Pulmonary artery endothelial cell (primary cell): ENCODE data around the gene ZDHHC12. TPM values are rescaled to one million over a fixed set of nuclear protein-coding genes. Genes with fewer than 3 reads are reported as not detected.

ENCODE experiments used
- DNase-seq: peaks from one replicate; pipeline ENCODE4 v3.0.0-alpha.2; 2011; ENCODE audit warnings: low read depth, low spot score
- total RNA-seq: library from RNA; depleted of rRNA; stranded (reverse); fragments of >200 nt; gene quantifications from 2 replicates; pipeline ENCODE4 v1.2.3, GENCODE V29; 2014

The ZDHHC12 gene
- total RNA-seq = 34.8 and 35.6 TPM in 2 replicates

- peak; percentile 77 for DNase-seq
Measured at GRCh38 chr9:128723866-128724743, at the start of gene ZDHHC12. TSS of gene ZDHHC12 (minus strand) at chr9:128724127. CDS start at chr9:128724093, 34 bp downstream.

- no peak for DNase-seq
Measured at GRCh38 chr9:128773049-128773448, 49.1 kb upstream of the ZDHHC12 start.

DNA sequence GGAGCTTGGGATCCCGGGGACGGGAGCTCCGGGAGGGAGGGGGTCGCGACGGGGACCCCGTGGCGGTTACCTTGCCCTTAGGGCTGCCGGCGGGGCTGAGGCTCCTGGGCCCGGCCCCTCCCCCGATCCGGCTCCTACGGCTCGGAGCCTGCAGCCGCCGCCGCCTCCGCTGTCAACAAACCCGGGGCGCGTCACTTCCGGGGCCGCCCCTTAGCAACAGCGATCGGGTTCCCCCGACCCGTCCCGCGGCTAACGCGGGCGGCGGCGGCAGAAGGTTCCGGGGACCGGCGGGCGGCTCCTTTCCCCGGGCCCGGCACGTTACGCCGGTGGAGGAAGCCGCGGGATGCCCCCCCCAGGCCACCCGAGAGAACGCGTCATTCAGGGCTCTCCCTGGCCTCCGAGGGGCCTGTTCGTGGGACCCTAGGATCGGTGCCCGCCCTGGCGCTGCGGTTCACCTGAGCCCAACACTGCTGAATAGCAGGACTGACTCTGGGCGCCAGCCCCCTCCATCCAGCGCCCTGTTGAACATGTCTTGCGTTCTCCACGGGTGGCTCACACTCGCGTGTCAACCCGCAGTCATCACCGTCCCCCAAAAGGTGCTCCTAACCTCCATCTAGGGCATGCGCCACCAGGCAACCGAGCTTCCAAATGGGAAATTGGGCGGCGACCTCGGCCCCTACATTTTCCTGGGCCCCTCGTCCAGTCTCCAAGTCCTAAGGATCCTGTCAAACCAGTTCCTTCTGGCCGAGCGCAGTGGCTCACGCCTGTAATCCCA lies 48.0 kb upstream of the ZDHHC12 start, which contains the start of gene ZER1:
Gene ZER1 (minus strand): TSS at position 183 of the 775 bp plus-strand sequence. CDS start 16,362 bp downstream, outside the sequence.
- DNase-seq = peak; percentile 60

- no peak for DNase-seq
Measured at GRCh38 chr9:128771094-128771721, 47.3 kb upstream of the ZDHHC12 start.

DNA sequence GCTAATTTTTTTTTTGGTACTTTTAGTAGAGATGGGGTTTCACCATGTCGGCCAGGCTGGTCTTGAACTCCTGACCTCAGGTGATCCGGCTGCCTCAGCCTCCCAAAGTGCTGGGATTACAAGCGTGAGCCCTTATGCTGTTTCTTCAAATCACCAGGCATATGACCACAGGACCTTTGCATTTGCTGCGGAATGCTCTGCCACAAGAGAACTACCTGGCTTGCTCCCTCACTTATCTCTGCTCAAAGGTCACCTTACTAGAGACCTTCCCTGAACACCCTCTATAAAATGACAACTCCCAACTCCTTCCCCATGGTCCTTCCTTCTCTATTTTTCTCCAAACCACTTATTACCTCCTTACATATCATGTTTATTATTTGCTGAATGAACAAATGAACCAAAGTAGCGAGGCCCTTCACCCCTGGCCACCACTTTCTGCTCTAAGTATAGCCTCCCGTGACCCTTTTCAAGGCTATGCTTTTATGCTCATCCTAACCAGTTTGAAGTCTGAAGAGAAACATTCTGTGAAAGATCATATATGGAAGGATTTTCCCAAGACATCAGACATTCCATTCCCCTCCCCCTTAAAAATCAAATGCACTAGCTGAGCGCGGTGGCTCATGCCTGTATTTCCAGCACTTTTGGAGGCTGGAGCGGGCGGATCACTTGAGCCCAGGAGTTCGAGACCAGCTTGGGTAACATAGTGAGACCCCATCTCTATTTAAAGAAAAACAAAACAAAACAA lies 46.5 kb upstream of the ZDHHC12 start:
- DNase-seq = no peak

GRCh38 chr9:128768606-128769005 lies 44.7 kb upstream of the ZDHHC12 start:
- DNase-seq = no peak

DNA sequence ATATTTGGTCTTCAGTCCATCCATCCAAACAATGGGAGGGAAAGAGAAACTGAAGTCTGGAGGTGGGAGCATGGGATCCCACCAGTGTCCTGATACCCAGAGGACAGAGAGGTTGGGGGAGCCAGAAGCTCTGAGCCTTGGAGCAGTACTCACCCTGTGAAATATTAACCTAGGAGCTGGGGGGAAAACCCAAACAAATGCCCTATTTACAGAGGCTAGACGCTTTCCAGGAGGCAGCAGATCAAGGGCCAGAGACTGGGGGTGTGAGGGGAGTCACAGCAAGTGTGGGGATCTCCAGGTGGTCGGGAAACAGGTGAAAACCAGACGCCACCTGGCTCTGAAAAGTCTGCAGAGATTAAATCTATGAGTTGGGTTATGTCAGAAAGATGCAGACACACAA lies 41.6 kb upstream of the ZDHHC12 start:
- DNase-seq = no peak

GRCh38 chr9:128764361-128764760 lies 40.4 kb upstream of the ZDHHC12 start:
- DNase-seq = no peak

DNA sequence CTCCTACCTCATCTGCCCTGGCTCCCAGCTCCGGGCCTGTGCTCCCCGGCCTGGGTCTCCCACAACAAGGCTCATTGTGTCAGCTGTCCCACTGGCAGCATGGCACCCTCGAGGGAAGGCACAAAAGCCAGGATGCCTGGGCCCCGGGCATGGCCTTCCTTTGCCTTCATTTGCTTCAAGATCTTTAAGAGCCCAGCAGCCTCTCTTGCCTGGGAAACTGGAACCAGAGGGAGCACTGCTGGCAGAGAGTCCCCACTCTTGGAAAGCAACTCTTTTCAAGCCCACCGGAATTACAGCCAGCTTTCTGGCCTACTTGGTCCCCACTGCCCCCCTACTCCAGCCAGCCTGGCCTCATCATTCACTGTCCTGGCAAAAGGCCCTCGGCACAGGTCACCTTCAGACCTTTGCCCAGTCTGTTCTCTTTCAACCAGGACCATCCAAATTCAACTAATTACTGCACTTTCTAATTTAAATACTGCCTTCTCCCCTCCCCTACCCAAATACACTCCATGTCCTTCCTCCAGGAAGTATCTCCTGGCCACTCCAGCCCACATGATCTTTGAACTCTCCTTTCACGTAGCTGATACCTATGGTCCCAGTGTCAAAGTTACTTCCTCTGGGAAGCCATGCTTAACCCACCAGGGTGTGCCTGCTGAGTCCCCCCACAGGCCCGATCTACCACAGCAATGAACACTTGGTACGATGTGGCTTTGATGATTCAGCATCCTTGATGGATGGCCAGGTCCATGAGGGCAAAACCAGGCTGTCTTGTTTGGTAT lies 38.9 kb upstream of the ZDHHC12 start:
- no peak for DNase-seq

GRCh38 chr9:128757602-128758001 lies 33.7 kb upstream of the ZDHHC12 start:
- DNase-seq = no peak

DNA sequence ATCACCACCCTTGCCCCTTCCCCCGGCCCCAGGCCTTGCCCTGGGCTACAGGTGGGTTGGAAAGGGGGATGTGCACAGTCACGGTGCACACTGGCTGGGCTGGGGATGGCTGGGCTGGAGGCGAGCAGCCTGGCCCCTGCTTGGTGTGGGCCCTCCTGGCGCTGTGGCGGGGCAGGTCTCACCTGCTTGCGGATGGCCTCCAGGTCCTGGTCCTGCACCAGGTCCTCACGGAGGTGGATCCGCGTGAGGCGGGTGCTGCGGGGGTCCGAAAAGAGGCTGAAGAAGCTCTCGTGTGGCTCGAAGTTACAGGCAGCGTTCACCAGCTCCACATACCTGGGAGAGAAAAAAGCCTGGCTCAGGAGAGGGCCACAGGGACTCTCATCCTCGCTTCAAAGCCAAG lies 29.7 kb upstream of the ZDHHC12 start:
- DNase-seq = no peak

GRCh38 chr9:128750926-128751595 lies 27.1 kb upstream of the ZDHHC12 start:
- no peak for DNase-seq

DNA sequence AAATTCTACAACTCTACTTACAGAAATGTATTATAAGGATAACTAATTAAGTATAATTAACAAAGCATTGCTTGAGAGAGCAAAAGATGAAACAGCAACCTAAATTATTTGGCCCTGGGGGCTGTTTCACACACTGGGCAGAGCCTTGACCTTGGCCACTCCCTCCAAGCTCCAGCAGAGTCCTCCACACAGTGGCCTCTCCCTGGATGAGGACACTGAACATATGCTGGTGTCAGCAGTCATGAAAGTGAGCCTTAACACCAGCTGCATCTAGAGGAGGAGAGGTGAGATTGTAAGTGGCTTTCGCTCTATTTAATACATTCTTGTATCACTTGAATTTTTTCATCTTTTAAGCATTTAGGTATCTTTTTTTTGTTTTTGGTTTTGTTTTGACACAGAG lies 23.3 kb upstream of the ZDHHC12 start:
- no peak for DNase-seq

- DNase-seq = no peak
Measured at GRCh38 chr9:128743421-128743820, 19.5 kb upstream of the ZDHHC12 start.

DNA sequence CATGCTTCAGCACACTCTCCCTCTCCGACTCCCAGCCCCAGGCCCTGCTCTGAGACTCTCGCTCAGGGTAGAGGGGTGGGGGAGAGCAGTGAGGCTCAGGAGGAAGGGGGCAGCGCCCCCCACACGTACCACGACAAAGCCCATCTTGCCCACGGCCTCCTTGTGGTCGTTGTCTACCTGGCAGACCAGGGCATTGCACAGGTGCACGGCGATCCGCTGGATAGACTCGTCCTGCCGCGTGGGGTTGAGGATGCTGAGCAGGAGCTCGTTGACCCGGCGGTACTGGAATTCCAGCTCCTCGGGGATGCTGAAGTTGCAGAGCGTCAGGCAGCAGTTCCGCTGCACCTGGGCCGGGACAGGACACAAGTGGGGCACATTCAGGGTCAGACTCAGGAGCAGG lies 18.5 kb upstream of the ZDHHC12 start:
- no peak for DNase-seq

- DNase-seq = no peak
Measured at GRCh38 chr9:128735373-128735772, 11.4 kb upstream of the ZDHHC12 start.

DNA sequence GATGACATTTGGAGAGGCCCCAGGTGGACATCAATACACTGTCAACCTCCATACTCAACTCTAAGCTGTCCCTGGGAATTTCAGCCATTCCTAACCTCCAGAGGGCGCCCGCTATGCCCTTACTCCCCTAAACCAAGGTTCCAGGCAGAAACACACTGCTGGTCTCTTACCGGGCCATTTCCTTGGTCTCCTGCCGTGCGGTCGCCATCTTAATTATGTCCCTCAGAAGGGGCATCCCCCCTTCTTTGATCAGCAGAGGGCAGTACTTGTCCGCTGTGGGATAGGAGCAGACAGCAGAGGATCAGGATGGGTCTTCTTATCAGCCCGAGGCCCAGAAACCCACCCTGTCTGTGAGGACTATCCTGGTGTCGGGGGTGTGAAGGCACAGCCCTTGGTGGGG lies 9.3 kb upstream of the ZDHHC12 start:
- DNase-seq = peak; percentile 64

DNA sequence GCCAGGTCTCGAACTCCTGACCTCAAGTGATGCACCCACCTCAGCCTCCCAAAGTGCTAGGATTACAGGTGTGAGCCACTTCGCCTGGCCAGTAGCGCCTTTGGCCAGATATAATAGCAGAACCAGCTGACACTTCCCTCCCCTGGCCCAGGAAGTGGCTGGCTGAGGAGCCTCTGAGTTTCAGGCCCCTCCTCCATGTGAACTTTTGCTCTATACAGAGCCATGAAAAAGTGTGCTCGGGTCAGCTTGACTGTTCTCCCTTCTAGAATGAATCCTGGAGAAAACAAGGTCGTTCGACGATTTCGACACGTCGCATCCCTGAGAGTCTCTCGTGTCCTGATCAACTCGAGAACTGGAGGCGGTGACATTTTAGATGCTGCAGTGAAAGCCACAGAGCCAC lies 8.6 kb upstream of the ZDHHC12 start:
- DNase-seq = no peak

DNA sequence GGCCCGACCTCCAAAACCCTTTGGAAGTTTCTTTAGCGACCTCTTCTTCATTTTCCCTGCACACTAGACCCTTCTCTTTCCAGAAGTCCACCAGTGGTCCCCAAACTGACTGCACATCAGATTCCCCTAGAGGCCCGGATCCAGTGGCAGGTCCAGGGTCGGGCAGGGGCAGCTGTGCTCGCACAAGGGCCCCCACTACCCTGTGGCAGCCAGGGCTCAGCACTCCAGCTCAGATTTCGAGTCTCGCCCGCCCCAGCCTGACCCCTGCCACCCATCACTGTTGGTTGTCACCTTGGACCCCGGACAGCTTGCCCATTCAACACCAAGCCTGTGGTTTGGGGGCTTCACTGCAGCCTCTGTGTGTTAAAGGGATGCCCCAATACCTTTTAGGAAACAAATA lies 7.8 kb upstream of the ZDHHC12 start:
- no peak for DNase-seq

DNA sequence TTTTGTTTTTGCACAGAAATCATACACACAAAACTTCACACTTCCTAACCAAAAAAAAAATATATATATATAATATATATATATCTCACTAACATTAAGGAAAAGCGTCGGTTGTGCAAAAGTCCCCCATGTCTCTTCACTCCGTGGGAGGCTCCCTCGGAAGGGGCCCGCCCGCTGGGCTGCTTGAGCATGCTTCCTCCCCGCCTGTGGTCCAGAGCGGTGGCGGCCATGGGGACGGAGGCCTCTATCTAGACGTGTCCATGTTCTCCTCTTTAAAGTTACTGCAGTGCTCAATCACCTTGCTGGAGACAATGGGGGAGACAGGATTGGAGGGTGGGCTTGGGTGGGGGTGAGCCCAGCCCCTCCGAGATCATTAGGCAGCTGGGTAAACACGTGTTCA lies 7.2 kb upstream of the ZDHHC12 start:
- DNase-seq = no peak
